DMS53 treated with DMSO at 0.1 percent for 48 hours (cell line): Measurements from ENCODE around the gene ZNF570.

ENCODE experiments used
- DNase-seq: peaks from one replicate; lab custom pipeline; 2025; ENCODE audit not compliant: unreplicated experiment; lab: John Stamatoyannopoulos, UW

ZNF570 gene

GRCh38 chr19:37468961-37469777 lies at the start of gene ZNF570:
ZNF570 (plus strand) TSS chr19:37469356; CDS start chr19:37470355, 999 bp downstream.
- DNase-seq = peak; percentile 93

- no peak for DNase-seq
Measured at GRCh38 chr19:37452500-37453245, 16.5 kb upstream of the ZNF570 start.

GRCh38 chr19:37466277-37466797 lies 2.8 kb upstream of the ZNF570 start:
- DNase-seq = no peak

GRCh38 chr19:37466798-37467607 lies 2.2 kb upstream of the ZNF570 start, which contains the start of gene ZNF569:
ZNF569 (minus strand) TSS chr19:37467444; CDS start chr19:37444921, 22,523 bp downstream.
- peak; percentile 97 for DNase-seq

GRCh38 chr19:37467608-37468090 lies 1.5 kb upstream of the ZNF570 start:
- DNase-seq = no peak

- no peak for DNase-seq
Measured at GRCh38 chr19:37470216-37470615, 1.1 kb downstream of the ZNF570 start.

GRCh38 chr19:37472165-37472564 lies 3.0 kb downstream of the ZNF570 start:
- no peak for DNase-seq

- no peak for DNase-seq
Measured at GRCh38 chr19:37484406-37485168, 15.4 kb downstream of the ZNF570 start.

- DNase-seq = no peak
Measured at GRCh38 chr19:37492213-37492612, 23.1 kb downstream of the ZNF570 start.

GRCh38 chr19:37505958-37506386 lies 36.8 kb downstream of the ZNF570 start:
- no peak for DNase-seq

- peak; percentile 80 for DNase-seq
Measured at GRCh38 chr19:37506387-37507166, 37.4 kb downstream of the ZNF570 start, which contains the start of gene ZNF793. ZNF793 (plus strand) TSS chr19:37506939; CDS start chr19:37523440, 16,501 bp downstream.

GRCh38 chr19:37507167-37507464 lies 38.0 kb downstream of the ZNF570 start:
- DNase-seq = no peak

- no peak for DNase-seq
Measured at GRCh38 chr19:37511186-37511585, 42.0 kb downstream of the ZNF570 start.

GRCh38 chr19:37511821-37512220 lies 42.7 kb downstream of the ZNF570 start:
- DNase-seq = no peak

- DNase-seq = no peak
Measured at GRCh38 chr19:37513397-37513796, 44.2 kb downstream of the ZNF570 start.

- peak; percentile 8 for DNase-seq
Measured at GRCh38 chr19:37519890-37520289, 50.7 kb downstream of the ZNF570 start.

GRCh38 chr19:37537391-37537947 lies 68.3 kb downstream of the ZNF570 start:
- DNase-seq = no peak
